GM23338 (cell line): ENCODE data around the gene MYH14. TPM values are rescaled to one million over a fixed set of nuclear protein-coding genes. Genes with fewer than 3 reads are reported as not detected.

Experiments used
- ATAC-seq: fragments of 200-7000 bp; cut with Tn5 transposase; 3 replicates; pipeline ENCODE4 v1.9.1; 2020
- DNase-seq: peaks from one replicate; pipeline ENCODE4 v3.0.0-alpha.2; 2015; ENCODE audit warnings: low spot score
- H2AFZ ChIP-seq: fragments of 200-600 bp; sonication (generic); 2 replicates; pipeline ENCODE4 v1.8.0; 2016; ENCODE audit warnings: antibody characterized with exemption, mild to moderate bottlenecking, moderate library complexity
- H3F3A ChIP-seq: fragments of 200-600 bp; sonication (generic); replicated peaks from 2 replicates; pipeline ENCODE4 v1.8.0; 2017; ENCODE audit warnings: antibody characterized with exemption, mixed run types, low read depth
- H3K27ac ChIP-seq: fragments of 200-600 bp; sonication (generic); 2 replicates; pipeline ENCODE4 v1.6.1; 2016; ENCODE audit warnings: low read depth
- H3K27me3 ChIP-seq: fragments of 200-600 bp; sonication (generic); 2 replicates; pipeline ENCODE4 v1.8.0; 2016; ENCODE audit warnings: mild to moderate bottlenecking, mixed run types, moderate library complexity; ENCODE audit not compliant: insufficient read depth
- H3K36me3 ChIP-seq: fragments of 200-600 bp; sonication (generic); 2 replicates; pipeline ENCODE4 v1.8.0; 2016; ENCODE audit warnings: mild to moderate bottlenecking; ENCODE audit not compliant: insufficient read depth
- H3K4me1 ChIP-seq: fragments of 200-600 bp; sonication (generic); 2 replicates; pipeline ENCODE4 v1.8.0; 2016; ENCODE audit warnings: mild to moderate bottlenecking, moderate library complexity; ENCODE audit not compliant: insufficient read depth
- H3K4me2 ChIP-seq: fragments of 200-600 bp; sonication (generic); 2 replicates; pipeline ENCODE4 v1.7.1; 2017; ENCODE audit warnings: mixed run types
- H3K4me3 ChIP-seq: fragments of 200-600 bp; sonication (generic); 2 replicates; pipeline ENCODE4 v1.6.1; 2016; ENCODE audit warnings: mixed run types
- H3K79me2 ChIP-seq: fragments of 200-600 bp; sonication (generic); replicated peaks from 2 replicates; pipeline ENCODE4 v1.8.0; 2017; ENCODE audit warnings: mild to moderate bottlenecking; ENCODE audit not compliant: insufficient read depth
- H3K9me2 ChIP-seq: fragments of 200-600 bp; sonication (generic); 2 replicates; pipeline ENCODE4 v1.8.0; 2017; ENCODE audit not compliant: insufficient read depth
- H4K20me1 ChIP-seq: fragments of 200-600 bp; sonication (generic); replicated peaks from 2 replicates; pipeline ENCODE4 v1.8.0; 2017; ENCODE audit warnings: mild to moderate bottlenecking; ENCODE audit not compliant: insufficient read depth
- H3K27ac Mint-ChIP-seq: 2 replicates; pipeline ENCODE4 v1.8.0; 2020; ENCODE audit warnings: inconsistent platforms, mild to moderate bottlenecking, moderate library complexity, mixed read lengths
- H3K27me3 Mint-ChIP-seq: 3 replicates; pipeline ENCODE4 v1.8.0; 2022; ENCODE audit warnings: low read depth, mild to moderate bottlenecking, moderate library complexity, mixed read lengths, inconsistent platforms; ENCODE audit not compliant: insufficient read depth, poor library complexity
- H3K36me3 Mint-ChIP-seq: 3 replicates; pipeline ENCODE4 v1.8.0; 2021; ENCODE audit warnings: low read depth, mild to moderate bottlenecking, inconsistent platforms, moderate library complexity, mixed read lengths
- H3K4me1 Mint-ChIP-seq: 3 replicates; pipeline ENCODE4 v1.8.0; 2020; ENCODE audit warnings: mild to moderate bottlenecking, inconsistent platforms, mixed read lengths
- H3K4me3 Mint-ChIP-seq: 3 replicates; pipeline ENCODE4 v1.8.0; 2021; ENCODE audit warnings: moderate library complexity, mild to moderate bottlenecking, inconsistent platforms, mixed read lengths
- H3K9me3 Mint-ChIP-seq: 3 replicates; pipeline ENCODE4 v1.8.0; 2020; ENCODE audit warnings: moderate library complexity, mild to moderate bottlenecking, inconsistent platforms, mixed read lengths
- CREB1 ChIP-seq: fragments of 250-450 bp; sonication (Bioruptor Pico); IDR thresholded peaks from 2 replicates; pipeline ENCODE4 v1.5.0; 2020; ENCODE audit warnings: low read depth, mild to moderate bottlenecking, moderate library complexity
- ETS1 ChIP-seq: IDR thresholded peaks from 2 replicates; pipeline ENCODE4 v1.6.1; 2016; ENCODE audit warnings: antibody characterized with exemption
- EZH2 ChIP-seq: fragments of 200-600 bp; sonication (generic); IDR thresholded peaks from one replicate; pipeline ENCODE4 v1.8.0; 2017; ENCODE audit warnings: antibody characterized with exemption, mild to moderate bottlenecking, low read depth; ENCODE audit not compliant: unreplicated experiment
- EZH2phosphoT487 ChIP-seq: fragments of 200-600 bp; sonication (generic); IDR thresholded peaks from one replicate; pipeline ENCODE4 v1.8.1; 2018; ENCODE audit warnings: antibody characterized with exemption; ENCODE audit not compliant: unreplicated experiment
- JUNB ChIP-seq: IDR thresholded peaks from one replicate; pipeline ENCODE4 v1.6.1; 2016; ENCODE audit warnings: antibody characterized with exemption; ENCODE audit not compliant: unreplicated experiment
- NANOG ChIP-seq: IDR thresholded peaks from 2 replicates; pipeline ENCODE4 v1.6.1; 2016; ENCODE audit warnings: antibody characterized with exemption, borderline replicate concordance
- POLR2AphosphoS5 ChIP-seq: IDR thresholded peaks from 2 replicates; pipeline ENCODE4 v1.6.1; 2016; ENCODE audit warnings: antibody characterized with exemption, low read depth
- REST ChIP-seq: IDR thresholded peaks from one replicate; pipeline ENCODE4 v1.6.1; 2018; ENCODE audit warnings: antibody characterized with exemption; ENCODE audit not compliant: unreplicated experiment
- STAT1 ChIP-seq: IDR thresholded peaks from one replicate; pipeline ENCODE4 v1.6.1; 2016; ENCODE audit warnings: antibody characterized with exemption; ENCODE audit not compliant: unreplicated experiment
- ZNF114 ChIP-seq: fragments of 250-450 bp; sonication (Bioruptor Pico); IDR thresholded peaks from 2 replicates; pipeline ENCODE4 v1.5.0; 2020; ENCODE audit warnings: mild to moderate bottlenecking, moderate library complexity
- ZNF331 ChIP-seq: fragments of 250-450 bp; sonication (Bioruptor Pico); IDR thresholded peaks from 2 replicates; pipeline ENCODE4 v1.5.0; 2020; ENCODE audit warnings: low read depth, mild to moderate bottlenecking, moderate library complexity
- polyA plus RNA-seq: library from polyadenylated mRNA; unstranded; fragments of >200 nt; fragmentation: Nextera tagmentation; extraction: Ambion mirVana; gene quantifications from 2 replicates; pipeline ENCODE4 v1.2.1, GENCODE V29; 2016
- total RNA-seq: library from RNA; depleted of rRNA; stranded (reverse); fragments of >200 nt; shearing (Covaris generic); gene quantifications from 2 replicates; pipeline ENCODE4 v1.2.3, GENCODE V29; 2014
- TF ChIP-seq, protein P1 (sequence below): fragments of 250-450 bp; sonication (Bioruptor Pico); IDR thresholded peaks from 2 replicates; pipeline ENCODE4 v1.5.0; 2020; ENCODE audit warnings: mild to moderate bottlenecking, moderate library complexity
- TF ChIP-seq, protein P2 (sequence below), 2 experiments: fragments of 200-600 bp in 1 of 2; sonication (generic) in 1 of 2; conservative IDR thresholded peaks; 2 replicates each; pipeline versions ENCODE4 v1.5.1 to v1.6.1; 2016 to 2017; ENCODE audit warnings: antibody characterized with exemption in 2 of 2, low read depth in 2 of 2, mild to moderate bottlenecking in 2 of 2, moderate library complexity in 1 of 2

MYH14 gene
- total and polyA plus RNA-seq, 2 experiments from 2014 or later, result 25.5 to 27.5 TPM

- Mint-ChIP-seq H3K27ac (no peak overlapping the region), H3K4me3 (no peak overlapping the region), H3K36me3 (peaks cover 31% of the 10 kb centered on the region), H3K4me1 (no peaks in the 10 kb centered on the region), H3K9me3 (peaks cover 92% of the 10 kb centered on the region), H3K27me3 (peaks cover 4% of the 10 kb centered on the region)
- no peak for TF ChIP-seq EZH2phosphoT487
- TF ChIP-seq, protein P1, sequence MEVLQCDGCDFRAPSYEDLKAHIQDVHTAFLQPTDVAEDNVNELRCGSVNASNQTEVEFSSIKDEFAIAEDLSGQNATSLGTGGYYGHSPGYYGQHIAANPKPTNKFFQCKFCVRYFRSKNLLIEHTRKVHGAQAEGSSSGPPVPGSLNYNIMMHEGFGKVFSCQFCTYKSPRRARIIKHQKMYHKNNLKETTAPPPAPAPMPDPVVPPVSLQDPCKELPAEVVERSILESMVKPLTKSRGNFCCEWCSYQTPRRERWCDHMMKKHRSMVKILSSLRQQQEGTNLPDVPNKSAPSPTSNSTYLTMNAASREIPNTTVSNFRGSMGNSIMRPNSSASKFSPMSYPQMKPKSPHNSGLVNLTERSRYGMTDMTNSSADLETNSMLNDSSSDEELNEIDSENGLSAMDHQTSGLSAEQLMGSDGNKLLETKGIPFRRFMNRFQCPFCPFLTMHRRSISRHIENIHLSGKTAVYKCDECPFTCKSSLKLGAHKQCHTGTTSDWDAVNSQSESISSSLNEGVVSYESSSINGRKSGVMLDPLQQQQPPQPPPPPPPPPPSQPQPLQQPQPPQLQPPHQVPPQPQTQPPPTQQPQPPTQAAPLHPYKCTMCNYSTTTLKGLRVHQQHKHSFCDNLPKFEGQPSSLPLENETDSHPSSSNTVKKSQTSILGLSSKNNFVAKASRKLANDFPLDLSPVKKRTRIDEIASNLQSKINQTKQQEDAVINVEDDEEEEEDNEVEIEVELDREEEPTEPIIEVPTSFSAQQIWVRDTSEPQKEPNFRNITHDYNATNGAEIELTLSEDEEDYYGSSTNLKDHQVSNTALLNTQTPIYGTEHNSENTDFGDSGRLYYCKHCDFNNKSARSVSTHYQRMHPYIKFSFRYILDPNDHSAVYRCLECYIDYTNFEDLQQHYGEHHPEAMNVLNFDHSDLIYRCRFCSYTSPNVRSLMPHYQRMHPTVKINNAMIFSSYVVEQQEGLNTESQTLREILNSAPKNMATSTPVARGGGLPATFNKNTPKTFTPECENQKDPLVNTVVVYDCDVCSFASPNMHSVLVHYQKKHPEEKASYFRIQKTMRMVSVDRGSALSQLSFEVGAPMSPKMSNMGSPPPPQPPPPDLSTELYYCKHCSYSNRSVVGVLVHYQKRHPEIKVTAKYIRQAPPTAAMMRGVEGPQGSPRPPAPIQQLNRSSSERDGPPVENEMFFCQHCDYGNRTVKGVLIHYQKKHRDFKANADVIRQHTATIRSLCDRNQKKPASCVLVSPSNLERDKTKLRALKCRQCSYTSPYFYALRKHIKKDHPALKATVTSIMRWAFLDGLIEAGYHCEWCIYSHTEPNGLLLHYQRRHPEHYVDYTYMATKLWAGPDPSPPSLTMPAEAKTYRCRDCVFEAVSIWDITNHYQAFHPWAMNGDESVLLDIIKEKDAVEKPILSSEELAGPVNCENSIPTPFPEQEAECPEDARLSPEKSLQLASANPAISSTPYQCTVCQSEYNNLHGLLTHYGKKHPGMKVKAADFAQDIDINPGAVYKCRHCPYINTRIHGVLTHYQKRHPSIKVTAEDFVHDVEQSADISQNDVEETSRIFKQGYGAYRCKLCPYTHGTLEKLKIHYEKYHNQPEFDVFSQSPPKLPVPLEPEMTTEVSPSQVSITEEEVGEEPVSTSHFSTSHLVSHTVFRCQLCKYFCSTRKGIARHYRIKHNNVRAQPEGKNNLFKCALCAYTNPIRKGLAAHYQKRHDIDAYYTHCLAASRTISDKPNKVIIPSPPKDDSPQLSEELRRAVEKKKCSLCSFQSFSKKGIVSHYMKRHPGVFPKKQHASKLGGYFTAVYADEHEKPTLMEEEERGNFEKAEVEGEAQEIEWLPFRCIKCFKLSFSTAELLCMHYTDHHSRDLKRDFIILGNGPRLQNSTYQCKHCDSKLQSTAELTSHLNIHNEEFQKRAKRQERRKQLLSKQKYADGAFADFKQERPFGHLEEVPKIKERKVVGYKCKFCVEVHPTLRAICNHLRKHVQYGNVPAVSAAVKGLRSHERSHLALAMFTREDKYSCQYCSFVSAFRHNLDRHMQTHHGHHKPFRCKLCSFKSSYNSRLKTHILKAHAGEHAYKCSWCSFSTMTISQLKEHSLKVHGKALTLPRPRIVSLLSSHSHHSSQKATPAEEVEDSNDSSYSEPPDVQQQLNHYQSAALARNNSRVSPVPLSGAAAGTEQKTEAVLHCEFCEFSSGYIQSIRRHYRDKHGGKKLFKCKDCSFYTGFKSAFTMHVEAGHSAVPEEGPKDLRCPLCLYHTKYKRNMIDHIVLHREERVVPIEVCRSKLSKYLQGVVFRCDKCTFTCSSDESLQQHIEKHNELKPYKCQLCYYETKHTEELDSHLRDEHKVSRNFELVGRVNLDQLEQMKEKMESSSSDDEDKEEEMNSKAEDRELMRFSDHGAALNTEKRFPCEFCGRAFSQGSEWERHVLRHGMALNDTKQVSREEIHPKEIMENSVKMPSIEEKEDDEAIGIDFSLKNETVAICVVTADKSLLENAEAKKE (CRISPR knock-in tag), result no peak
- TF ChIP-seq NANOG, result no peak
- TF ChIP-seq STAT1, result no peak
- no peak for TF ChIP-seq ETS1
- TF ChIP-seq, protein P2, sequence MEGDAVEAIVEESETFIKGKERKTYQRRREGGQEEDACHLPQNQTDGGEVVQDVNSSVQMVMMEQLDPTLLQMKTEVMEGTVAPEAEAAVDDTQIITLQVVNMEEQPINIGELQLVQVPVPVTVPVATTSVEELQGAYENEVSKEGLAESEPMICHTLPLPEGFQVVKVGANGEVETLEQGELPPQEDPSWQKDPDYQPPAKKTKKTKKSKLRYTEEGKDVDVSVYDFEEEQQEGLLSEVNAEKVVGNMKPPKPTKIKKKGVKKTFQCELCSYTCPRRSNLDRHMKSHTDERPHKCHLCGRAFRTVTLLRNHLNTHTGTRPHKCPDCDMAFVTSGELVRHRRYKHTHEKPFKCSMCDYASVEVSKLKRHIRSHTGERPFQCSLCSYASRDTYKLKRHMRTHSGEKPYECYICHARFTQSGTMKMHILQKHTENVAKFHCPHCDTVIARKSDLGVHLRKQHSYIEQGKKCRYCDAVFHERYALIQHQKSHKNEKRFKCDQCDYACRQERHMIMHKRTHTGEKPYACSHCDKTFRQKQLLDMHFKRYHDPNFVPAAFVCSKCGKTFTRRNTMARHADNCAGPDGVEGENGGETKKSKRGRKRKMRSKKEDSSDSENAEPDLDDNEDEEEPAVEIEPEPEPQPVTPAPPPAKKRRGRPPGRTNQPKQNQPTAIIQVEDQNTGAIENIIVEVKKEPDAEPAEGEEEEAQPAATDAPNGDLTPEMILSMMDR (conservative IDR thresholded peaks at IDR 0.05; ENCODE audit: low read depth in 2 of 2), result no peak
- TF ChIP-seq CREB1 (CRISPR knock-in tag), result no peak
- TF ChIP-seq REST, result no peak
- TF ChIP-seq ZNF331 (CRISPR knock-in tag), result no peak
- no peak for TF ChIP-seq POLR2AphosphoS5
- no peak for TF ChIP-seq JUNB
- no peak for TF ChIP-seq EZH2
- no peak for TF ChIP-seq ZNF114 (CRISPR knock-in tag)
- Histone ChIP-seq H3F3A (no peaks in the 10 kb centered on the region), H3K4me1 (no peaks in the 10 kb centered on the region), H3K4me3 (no peak overlapping the region), H2AFZ (no peak overlapping the region), H3K27ac (no peak overlapping the region), H3K79me2 (no peaks in the 10 kb centered on the region), H3K4me2 (no peak overlapping the region), H3K27me3 (no peaks in the 10 kb centered on the region), H3K36me3 (no peaks in the 10 kb centered on the region), H4K20me1 (no peaks in the 10 kb centered on the region), H3K9me2 (no peaks in the 10 kb centered on the region)
- DNase-seq (no peak), ATAC-seq (no peak)
Observed at GRCh38 chr19:50187937-50188336, 15.5 kb upstream of the MYH14 start.
